IMR-90 (cell line): ENCODE measurements around the gene FAM168A. TPM values are rescaled to one million over a fixed set of nuclear protein-coding genes. Genes with fewer than 3 reads are reported as not detected.

Experiments
- ATAC-seq: fragments of 200-7000 bp; cut with Tn5 transposase; 2 replicates; pipeline ENCODE4 v1.9.1; 2020; ENCODE audit warnings: low read depth, mild to moderate bottlenecking, moderate library complexity
- BruUV-seq: library from RNA; stranded (reverse); fragments of 400-500 nt; replicated peaks from 2 replicates; lab custom pipeline; 2021; lab: Mats Ljungman, UMichigan
- CTCF ChIA-PET: fragments of 300-600 bp; formaldehyde crosslinking; extraction: SDS; loops from one replicate; lab custom pipeline; 2021; ENCODE audit warnings: antibody characterized with exemption; lab: Yijun Ruan, JAX
- POLR2A ChIA-PET: fragments of 300-600 bp; sonication (Branson Sonifier 250); formaldehyde crosslinking; loops from one replicate; lab custom pipeline; 2022; ENCODE audit warnings: antibody characterized with exemption; ENCODE audit not compliant: unreplicated experiment; lab: Charles Lee
- DNase-seq: peaks from one replicate; pipeline ENCODE4 v3.0.0; 2013
- H2AFZ ChIP-seq: replicated peaks from 2 replicates; pipeline ENCODE3; 2013; ENCODE audit warnings: low read length, mild to moderate bottlenecking; ENCODE audit not compliant: poor library complexity
- H2AK5ac ChIP-seq: 2 replicates; pipeline ENCODE4 v1.6.1; 2013; ENCODE audit warnings: low read depth, low read length, inconsistent platforms
- H2AK9ac ChIP-seq: replicated peaks from 2 replicates; pipeline ENCODE3; 2013; ENCODE audit warnings: mild to moderate bottlenecking, low read depth, low read length, moderate library complexity; ENCODE audit not compliant: poor library complexity
- H2BK120ac ChIP-seq: 2 replicates; pipeline ENCODE4 v1.6.1; 2013; ENCODE audit warnings: low read depth, low read length, inconsistent platforms
- H2BK15ac ChIP-seq: 3 replicates; pipeline ENCODE4 v1.6.1; 2013; ENCODE audit warnings: low read depth, low read length, inconsistent platforms
- H2BK20ac ChIP-seq: 2 replicates; pipeline ENCODE4 v1.6.1; 2013; ENCODE audit warnings: low read depth, mild to moderate bottlenecking, inconsistent platforms, low read length, moderate library complexity
- H2BK5ac ChIP-seq: 2 replicates; pipeline ENCODE4 v1.6.1; 2013; ENCODE audit warnings: mild to moderate bottlenecking, low read depth, low read length, inconsistent platforms; ENCODE audit not compliant: poor library complexity, severe bottlenecking
- H3K14ac ChIP-seq: replicated peaks from 2 replicates; pipeline ENCODE4 v1.6.1; 2013; ENCODE audit warnings: low read depth, low read length, inconsistent platforms
- H3K18ac ChIP-seq: 2 replicates; pipeline ENCODE4 v1.6.1; 2013; ENCODE audit warnings: low read depth, low read length, control low read depth
- H3K23ac ChIP-seq: 2 replicates; pipeline ENCODE4 v1.6.1; 2013; ENCODE audit warnings: low read depth, low read length, inconsistent platforms
- H3K27ac ChIP-seq: 2 replicates; pipeline ENCODE4 v1.5.1; 2013; ENCODE audit warnings: mild to moderate bottlenecking, control low read depth, low read length; ENCODE audit not compliant: insufficient read depth
- H3K27me3 ChIP-seq: 2 replicates; pipeline ENCODE4 v1.6.1; 2013; ENCODE audit warnings: low read length; ENCODE audit not compliant: control insufficient read depth, insufficient read depth
- H3K36me3 ChIP-seq: 2 replicates; pipeline ENCODE4 v1.6.1; 2013; ENCODE audit warnings: low read length, mixed read lengths; ENCODE audit not compliant: control insufficient read depth, insufficient read depth
- H3K4ac ChIP-seq: 2 replicates; pipeline ENCODE4 v1.6.1; 2013; ENCODE audit warnings: low read depth, low read length, inconsistent platforms
- H3K4me1 ChIP-seq: 2 replicates; pipeline ENCODE4 v1.6.1; 2013; ENCODE audit warnings: low read length, mixed read lengths; ENCODE audit not compliant: control insufficient read depth, insufficient read depth
- H3K4me2 ChIP-seq: 2 replicates; pipeline ENCODE4 v1.6.1; 2013; ENCODE audit warnings: low read depth, mild to moderate bottlenecking, control low read depth, low read length, moderate library complexity
- H3K4me3 ChIP-seq: 2 replicates; pipeline ENCODE4 v1.5.1; 2013; ENCODE audit warnings: low read depth, mild to moderate bottlenecking, control low read depth, low read length, moderate library complexity; ENCODE audit not compliant: insufficient read depth
- H3K56ac ChIP-seq: 2 replicates; pipeline ENCODE4 v1.6.1; 2013; ENCODE audit warnings: low read length, inconsistent platforms; ENCODE audit not compliant: insufficient read depth; ENCODE audit errors: extremely low read depth
- H3K79me1 ChIP-seq, 2 experiments: 2 replicates each; pipeline ENCODE4 v1.6.1; 2013; ENCODE audit warnings: low read length in 2 of 2, inconsistent platforms in 1 of 2, low read depth in 1 of 2
- H3K9ac ChIP-seq: 2 replicates; pipeline ENCODE4 v1.6.1; 2013; ENCODE audit warnings: low read depth, low read length, control low read depth
- H3K9me1 ChIP-seq: 2 replicates; pipeline ENCODE4 v1.6.1; 2013; ENCODE audit warnings: low read length, inconsistent platforms; ENCODE audit not compliant: insufficient read depth
- H3K9me3 ChIP-seq: 2 replicates; pipeline ENCODE4 v1.6.1; 2013; ENCODE audit warnings: low read length; ENCODE audit not compliant: control insufficient read depth, insufficient read depth
- H4K20me1 ChIP-seq: 2 replicates; pipeline ENCODE4 v1.6.1; 2013; ENCODE audit warnings: low read length, inconsistent platforms; ENCODE audit not compliant: insufficient read depth
- H4K5ac ChIP-seq: 2 replicates; pipeline ENCODE4 v1.6.1; 2013; ENCODE audit warnings: mild to moderate bottlenecking, low read depth, low read length, control low read depth
- H4K8ac ChIP-seq, 2 experiments: 2 replicates each; pipeline ENCODE4 v1.6.1; 2013; ENCODE audit warnings: low read depth in 2 of 2, low read length in 2 of 2, control low read depth in 1 of 2, inconsistent platforms in 1 of 2
- H4K91ac ChIP-seq: 2 replicates; pipeline ENCODE4 v1.6.1; 2013; ENCODE audit warnings: low read depth, low read length, inconsistent platforms; ENCODE audit not compliant: insufficient read depth
- BHLHE40 ChIP-seq: fragments of 150-350 bp; IDR thresholded peaks from 2 replicates; pipeline ENCODE4 v1.6.1; 2016; ENCODE audit warnings: mild to moderate bottlenecking, low read depth, low read length
- CHD1 ChIP-seq: IDR thresholded peaks from 2 replicates; pipeline ENCODE4 v1.6.1; 2012; ENCODE audit warnings: low read depth, low read length, improper control_type of control experiment
- FOS ChIP-seq: fragments of 150-350 bp; IDR thresholded peaks from 2 replicates; pipeline ENCODE4 v1.6.1; 2016; ENCODE audit warnings: low read depth, low read length
- MAZ ChIP-seq: IDR thresholded peaks from 2 replicates; pipeline ENCODE4 v1.6.1; 2012; ENCODE audit warnings: low read depth, mild to moderate bottlenecking, low read length, improper control_type of control experiment, moderate library complexity, borderline replicate concordance
- WGBS, 2 experiments: methylation state at CpG; one replicate each; pipeline versions ENCODE4 v1.1.5 to v1.1.7; 2013; ENCODE audit warnings: missing lambda C conversion rate in 2 of 2; ENCODE audit not compliant: insufficient read length in 1 of 2; ENCODE audit errors: extremely low coverage in 2 of 2; 5-methylcytosine and 5-hydroxymethylcytosine counted together
- dilution Hi-C: fragments of 300-500 bp; cut with HindIII; formaldehyde crosslinking; loops from one replicate; pipeline ENCODE4 v1.14.3; 2018; ENCODE audit warnings: low sequenced_read_pairs; ENCODE audit not compliant: unreplicated experiment
- in situ Hi-C: fragments of 300-500 bp; cut with MboI; formaldehyde crosslinking; loops from 3 replicates; pipeline ENCODE4 v1.14.3; 2019; ENCODE audit warnings: low sequenced_read_pairs, inconsistent platforms, mixed read lengths
- intact Hi-C: fragments of 100-400 bp; cut with micrococcal nuclease; formaldehyde crosslinking; loops from 2 replicates; pipeline ENCODE4 v1.10.0; 2022
- polyA plus RNA-seq, 3 experiments: library from polyadenylated mRNA; depleted of rRNA; stranded (reverse); fragments of >200 nt; gene quantifications; 2 replicates each; pipeline ENCODE4 v1.2.3, GENCODE V29; 2012; ENCODE audit warnings: low replicate concordance in 1 of 3
- total RNA-seq: library from RNA; depleted of rRNA; stranded (reverse); fragments of >200 nt; gene quantifications from 2 replicates; pipeline ENCODE4 v1.2.3, GENCODE V29; 2012

Gene FAM168A
- total and polyA plus RNA-seq, 2 of the 4 experiments (the other 2 are of a cell fraction) = 13.1 to 22.8 TPM

GRCh38 chr11:73585834-73586575 is 11.9 kb downstream of the FAM168A start:
- H3K36me3 ChIP-seq = no peaks in the 10 kb centered on the region
- no peak overlapping the region for H2BK15ac ChIP-seq
- H3K4me2 ChIP-seq = no peak overlapping the region
- CTCF ChIA-PET = interaction anchor here (0.9 kb wide), 1 partner anchor 9 kb away, joined by 3 read pairs; no protein-coding TSS in a partner anchor
- H2BK120ac ChIP-seq = no peak overlapping the region
- no peak overlapping the region for H2AK9ac ChIP-seq
- peak; percentile 98 for ATAC-seq
- H4K8ac ChIP-seq = no peak overlapping the region
- in situ Hi-C loops (no loop called here), intact Hi-C loops (no loop called here), dilution Hi-C loops (no loop called here)
- no TSS peak for BruUV-seq
- H3K14ac ChIP-seq = no peak overlapping the region
- peaks cover 6% of the 10 kb centered on the region; the same call in 1 of the 2 replicates for H3K9me1 ChIP-seq
- no peak overlapping the region for H3K4me3 ChIP-seq
- H3K4me1 ChIP-seq = no peaks in the 10 kb centered on the region; the same call in 1 of the 2 replicates
- H3K4ac ChIP-seq = no peak overlapping the region
- no peak overlapping the region for H2BK20ac ChIP-seq
- peak; percentile 90 for DNase-seq
- H2AK5ac ChIP-seq = peak overlapping the region; percentile 33; the same call in 1 of the 2 replicates
- POLR2A ChIA-PET = no interaction called here
- 0 out of 2 replicates have a peak overlapping the region, but pooled peaks have one; percentile 44 for H3K23ac ChIP-seq
- H4K91ac ChIP-seq = no peak overlapping the region
- H2AFZ ChIP-seq = no peak overlapping the region
- H3K9ac ChIP-seq = no peak overlapping the region
- no peak overlapping the region for H4K5ac ChIP-seq
- TF ChIP-seq BHLHE40 (no peak), CHD1 (no peak), MAZ (no peak), FOS (peak; percentile 17; the same call in 1 of the 2 replicates)
- no peaks in the 10 kb centered on the region for H3K27me3 ChIP-seq
- WGBS, 2 experiments = no CpG with 5 or more reads among the region's 1 CpG
- no peak overlapping the region for H3K18ac ChIP-seq
- H2BK5ac ChIP-seq = no peak overlapping the region
- H3K9me3 ChIP-seq = no peaks in the 10 kb centered on the region
- no peak overlapping the region for H3K27ac ChIP-seq
- peaks cover 28 to 68% of the 10 kb centered on the region in 2 experiments for H3K79me1 ChIP-seq
- no peak overlapping the region for H3K56ac ChIP-seq
- peaks cover 9% of the 10 kb centered on the region for H4K20me1 ChIP-seq
